K562 (cell line): ENCODE data around the gene GAPDHS. TPM values are rescaled to one million over a fixed set of nuclear protein-coding genes. Genes with fewer than 3 reads are reported as not detected.

Source experiments
- ADNP ChIP-seq: fragments of 200-800 bp; sonication (Bioruptor generic); IDR thresholded peaks from 2 replicates; pipeline ENCODE4 v1.6.1; 2016; ENCODE audit warnings: missing genetic modification characterization, missing compliant biosample characterization
- CTBP1 ChIP-seq: fragments of 450-650 bp; IDR thresholded peaks from 2 replicates; pipeline ENCODE4 v1.6.1; 2016; ENCODE audit warnings: borderline replicate concordance
- DMBX1 ChIP-seq: fragments of 250-450 bp; sonication (Bioruptor Pico); IDR thresholded peaks from 2 replicates; pipeline ENCODE4 v1.8.0; 2022; ENCODE audit warnings: inconsistent platforms, mild to moderate bottlenecking, moderate library complexity, borderline replicate concordance
- ETV1 ChIP-seq: fragments of 450-650 bp; conservative IDR thresholded peaks from 2 replicates; pipeline ENCODE4 v1.6.1; 2016; ENCODE audit warnings: missing genetic modification characterization, control low read depth, low read depth, missing compliant biosample characterization
- FIP1L1 ChIP-seq: fragments of 200-400 bp; formaldehyde crosslinking; IDR thresholded peaks from 2 replicates; pipeline ENCODE4 v1.6.1; 2018; ENCODE audit warnings: mild to moderate bottlenecking, low read depth, low read length; ENCODE audit not compliant: poor library complexity, severe bottlenecking
- KLF10 ChIP-seq: fragments of 250-450 bp; sonication (Bioruptor Pico); IDR thresholded peaks from 2 replicates; pipeline ENCODE4 v1.6.1; 2021; ENCODE audit warnings: matching md5 sums
- MBD2 ChIP-seq: sonication (generic); IDR thresholded peaks from 2 replicates; pipeline ENCODE4 v1.6.1; 2016; ENCODE audit warnings: low read depth, borderline replicate concordance
- NFATC3 ChIP-seq: fragments of 450-650 bp; IDR thresholded peaks from 2 replicates; pipeline ENCODE4 v1.6.1; 2017; ENCODE audit warnings: mild to moderate bottlenecking
- NFRKB ChIP-seq: fragments of 450-650 bp; IDR thresholded peaks from 2 replicates; pipeline ENCODE4 v1.6.1; 2016; ENCODE audit warnings: low read depth
- NR2F6 ChIP-seq: fragments of 450-650 bp; formaldehyde crosslinking; IDR thresholded peaks from 2 replicates; pipeline ENCODE4 v1.4.0; 2020; ENCODE audit warnings: mild to moderate bottlenecking
- POLR2B ChIP-seq: fragments of 450-650 bp; IDR thresholded peaks from 2 replicates; pipeline ENCODE4 v1.6.1; 2018; ENCODE audit warnings: low read depth; ENCODE audit not compliant: partially characterized antibody
- ZBED1 ChIP-seq: IDR thresholded peaks from 2 replicates; pipeline ENCODE4 v1.6.1; 2014
- ZBTB7A ChIP-seq: IDR thresholded peaks from 2 replicates; pipeline ENCODE4 v1.6.1; 2011; ENCODE audit warnings: low read depth, mild to moderate bottlenecking, low read length, moderate library complexity, borderline replicate concordance; ENCODE audit not compliant: control insufficient read depth
- ZNF134 ChIP-seq: fragments of 250-450 bp; sonication (Bioruptor Pico); conservative IDR thresholded peaks from 2 replicates; pipeline ENCODE4 v1.4.0; 2020
- ZNF57 ChIP-seq: fragments of 450-650 bp; formaldehyde crosslinking; IDR thresholded peaks from 2 replicates; pipeline ENCODE4 v1.4.0; 2020; ENCODE audit warnings: mild to moderate bottlenecking, moderate library complexity
- ZNF584 ChIP-seq: fragments of 200-800 bp; sonication (Bioruptor generic); IDR thresholded peaks from 2 replicates; pipeline ENCODE4 v1.6.1; 2016; ENCODE audit warnings: low read depth, mild to moderate bottlenecking, missing genetic modification characterization, missing compliant biosample characterization
- polyA plus RNA-seq, 8 experiments: library from polyadenylated mRNA; depleted of rRNA in 4 of 8; stranded (reverse) in 5 of 8; unstranded in 3 of 8; fragments of >200 nt; fragmentation: Nextera tagmentation in 2 of 8; fragmentation: Illumina TruSeq in 1 of 8; extraction: Ambion mirVana in 2 of 8; extraction: Trizol in 1 of 8; gene quantifications; 2 replicates each; pipeline versions ENCODE4 v1.2.1 to v1.2.3, GENCODE V29; 2011 to 2014; ENCODE audit warnings: inconsistent platforms in 1 of 8, missing spikeins in 1 of 8
- total RNA-seq, 7 experiments: library from RNA; depleted of rRNA in 6 of 7; stranded (reverse); fragments of >200 nt in 6 of 7; fragmentation: Illumina TruSeq in 2 of 7; extraction: Trizol in 2 of 7; gene quantifications; 2 replicates each; pipeline versions ENCODE4 v1.2.1 to v1.2.3, GENCODE V29; 2011 to 2021; ENCODE audit warnings: low replicate concordance in 1 of 7
- TF ChIP-seq, protein P1 (sequence below): fragments of 250-450 bp; sonication (Bioruptor Pico); IDR thresholded peaks from 2 replicates; pipeline ENCODE4 v1.8.0; 2021; ENCODE audit warnings: borderline replicate concordance, mild to moderate bottlenecking, moderate library complexity; ENCODE audit not compliant: poor library complexity, severe bottlenecking
- TF ChIP-seq, protein P2 (sequence below): sonication (generic); formaldehyde crosslinking; IDR thresholded peaks from 2 replicates; pipeline ENCODE4 v1.8.1; 2023; ENCODE audit warnings: mild to moderate bottlenecking, missing genetic modification reagents
- TF ChIP-seq, protein P3 (sequence below): sonication (generic); formaldehyde crosslinking; IDR thresholded peaks from 2 replicates; pipeline ENCODE4 v1.8.1; 2022; ENCODE audit warnings: missing genetic modification reagents
- TF ChIP-seq, protein P4 (sequence below), 2 experiments: fragments of 450-650 bp; conservative IDR thresholded peaks; 2 replicates each; pipeline ENCODE4 v1.6.1; 2017; ENCODE audit warnings: mild to moderate bottlenecking in 2 of 2, moderate library complexity in 2 of 2
- TF ChIP-seq, protein P5 (sequence below): fragments of 450-650 bp; formaldehyde crosslinking; IDR thresholded peaks from 2 replicates; pipeline ENCODE4 v1.4.0; 2020; ENCODE audit warnings: mild to moderate bottlenecking, moderate library complexity

GAPDHS gene
- total and polyA plus RNA-seq, 9 of the 15 experiments (the other 6 are each of a cell fraction or from before 2014, with no cell fraction given), result 0.08 to 0.12 TPM; not detected in 7

DNA sequence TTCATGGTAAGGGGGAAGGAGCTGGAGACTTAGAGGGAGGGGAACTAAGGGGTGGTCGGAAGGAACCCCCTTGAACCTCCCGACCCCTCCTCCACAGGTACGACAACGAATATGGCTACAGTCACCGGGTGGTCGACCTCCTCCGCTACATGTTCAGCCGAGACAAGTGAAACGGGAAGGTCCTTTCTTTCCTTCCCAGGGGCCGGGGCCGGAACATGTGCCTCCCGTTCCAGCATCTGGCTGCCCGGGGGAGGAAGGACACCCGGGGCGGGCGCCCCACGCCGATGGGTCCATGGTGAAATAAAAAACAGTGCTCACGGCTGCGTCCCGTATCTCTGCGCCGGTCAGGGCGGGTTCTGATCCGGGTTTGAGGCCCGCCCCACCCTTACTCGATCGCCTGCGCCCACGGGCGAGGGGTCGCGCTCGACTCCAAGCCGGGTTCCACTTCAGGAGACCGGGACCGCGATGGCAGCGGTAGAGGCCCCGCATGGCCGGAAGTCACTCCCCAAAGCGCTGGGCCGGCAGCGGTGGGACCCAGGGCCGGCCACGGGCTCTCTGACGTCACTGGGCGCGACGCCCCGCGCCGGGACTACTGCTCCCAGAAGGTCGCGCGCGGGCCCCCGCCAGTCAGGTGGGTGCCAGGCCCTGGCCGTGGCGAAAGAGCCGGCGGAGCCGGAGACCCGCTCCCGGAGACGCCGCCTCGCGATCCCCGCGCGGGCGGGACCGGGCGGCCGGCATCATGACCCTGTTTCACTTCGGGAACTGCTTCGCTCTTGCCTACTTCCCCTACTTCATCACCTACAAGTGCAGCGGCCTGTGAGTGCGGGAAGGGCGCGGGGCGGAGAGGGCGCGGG lies 12.0 kb downstream of the GAPDHS start, which contains the start of gene TMEM147 (continued):
- TF ChIP-seq ETV1 (tag) (peak; percentile 88), POLR2B (peak; percentile 61), CTBP1 (peak; percentile 38; the same call in 1 of the 2 replicates), NFRKB (peak; percentile 55), ZNF57 (CRISPR knock-in tag) (no peak), NFATC3 (no peak), FIP1L1 (peak; percentile 57), DMBX1 (CRISPR knock-in tag) (0 out of 2 replicates have a peak, but pooled peaks have one; percentile 24), ZBTB7A (0 out of 2 replicates have a peak, but pooled peaks have one; percentile 10), KLF10 (CRISPR knock-in tag) (no peak), ZNF584 (CRISPR knock-in tag) (no peak), ZNF134 (CRISPR knock-in tag) (no peak), NR2F6 (CRISPR knock-in tag) (0 out of 2 replicates have a peak, but pooled peaks have one; percentile 57), ZBED1 (no peak), ADNP (no peak), MBD2 (peak; percentile 76)
- TF ChIP-seq, protein P1, sequence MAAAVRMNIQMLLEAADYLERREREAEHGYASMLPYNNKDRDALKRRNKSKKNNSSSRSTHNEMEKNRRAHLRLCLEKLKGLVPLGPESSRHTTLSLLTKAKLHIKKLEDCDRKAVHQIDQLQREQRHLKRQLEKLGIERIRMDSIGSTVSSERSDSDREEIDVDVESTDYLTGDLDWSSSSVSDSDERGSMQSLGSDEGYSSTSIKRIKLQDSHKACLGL (CRISPR knock-in tag), result peak; percentile 52
- TF ChIP-seq, protein P2, sequence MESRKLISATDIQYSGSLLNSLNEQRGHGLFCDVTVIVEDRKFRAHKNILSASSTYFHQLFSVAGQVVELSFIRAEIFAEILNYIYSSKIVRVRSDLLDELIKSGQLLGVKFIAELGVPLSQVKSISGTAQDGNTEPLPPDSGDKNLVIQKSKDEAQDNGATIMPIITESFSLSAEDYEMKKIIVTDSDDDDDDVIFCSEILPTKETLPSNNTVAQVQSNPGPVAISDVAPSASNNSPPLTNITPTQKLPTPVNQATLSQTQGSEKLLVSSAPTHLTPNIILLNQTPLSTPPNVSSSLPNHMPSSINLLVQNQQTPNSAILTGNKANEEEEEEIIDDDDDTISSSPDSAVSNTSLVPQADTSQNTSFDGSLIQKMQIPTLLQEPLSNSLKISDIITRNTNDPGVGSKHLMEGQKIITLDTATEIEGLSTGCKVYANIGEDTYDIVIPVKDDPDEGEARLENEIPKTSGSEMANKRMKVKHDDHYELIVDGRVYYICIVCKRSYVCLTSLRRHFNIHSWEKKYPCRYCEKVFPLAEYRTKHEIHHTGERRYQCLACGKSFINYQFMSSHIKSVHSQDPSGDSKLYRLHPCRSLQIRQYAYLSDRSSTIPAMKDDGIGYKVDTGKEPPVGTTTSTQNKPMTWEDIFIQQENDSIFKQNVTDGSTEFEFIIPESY (CRISPR knock-in tag), result peak; percentile 45; the same call in 1 of the 2 replicates
- TF ChIP-seq, protein P3, sequence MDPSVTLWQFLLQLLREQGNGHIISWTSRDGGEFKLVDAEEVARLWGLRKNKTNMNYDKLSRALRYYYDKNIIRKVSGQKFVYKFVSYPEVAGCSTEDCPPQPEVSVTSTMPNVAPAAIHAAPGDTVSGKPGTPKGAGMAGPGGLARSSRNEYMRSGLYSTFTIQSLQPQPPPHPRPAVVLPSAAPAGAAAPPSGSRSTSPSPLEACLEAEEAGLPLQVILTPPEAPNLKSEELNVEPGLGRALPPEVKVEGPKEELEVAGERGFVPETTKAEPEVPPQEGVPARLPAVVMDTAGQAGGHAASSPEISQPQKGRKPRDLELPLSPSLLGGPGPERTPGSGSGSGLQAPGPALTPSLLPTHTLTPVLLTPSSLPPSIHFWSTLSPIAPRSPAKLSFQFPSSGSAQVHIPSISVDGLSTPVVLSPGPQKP (CRISPR knock-in tag), result no peak
- TF ChIP-seq, protein P4, sequence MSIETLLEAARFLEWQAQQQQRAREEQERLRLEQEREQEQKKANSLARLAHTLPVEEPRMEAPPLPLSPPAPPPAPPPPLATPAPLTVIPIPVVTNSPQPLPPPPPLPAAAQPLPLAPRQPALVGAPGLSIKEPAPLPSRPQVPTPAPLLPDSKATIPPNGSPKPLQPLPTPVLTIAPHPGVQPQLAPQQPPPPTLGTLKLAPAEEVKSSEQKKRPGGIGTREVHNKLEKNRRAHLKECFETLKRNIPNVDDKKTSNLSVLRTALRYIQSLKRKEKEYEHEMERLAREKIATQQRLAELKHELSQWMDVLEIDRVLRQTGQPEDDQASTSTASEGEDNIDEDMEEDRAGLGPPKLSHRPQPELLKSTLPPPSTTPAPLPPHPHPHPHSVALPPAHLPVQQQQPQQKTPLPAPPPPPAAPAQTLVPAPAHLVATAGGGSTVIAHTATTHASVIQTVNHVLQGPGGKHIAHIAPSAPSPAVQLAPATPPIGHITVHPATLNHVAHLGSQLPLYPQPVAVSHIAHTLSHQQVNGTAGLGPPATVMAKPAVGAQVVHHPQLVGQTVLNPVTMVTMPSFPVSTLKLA (conservative IDR thresholded peaks at IDR 0.05), result peak in 1 of 2 experiments; percentile 95
- TF ChIP-seq, protein P5, sequence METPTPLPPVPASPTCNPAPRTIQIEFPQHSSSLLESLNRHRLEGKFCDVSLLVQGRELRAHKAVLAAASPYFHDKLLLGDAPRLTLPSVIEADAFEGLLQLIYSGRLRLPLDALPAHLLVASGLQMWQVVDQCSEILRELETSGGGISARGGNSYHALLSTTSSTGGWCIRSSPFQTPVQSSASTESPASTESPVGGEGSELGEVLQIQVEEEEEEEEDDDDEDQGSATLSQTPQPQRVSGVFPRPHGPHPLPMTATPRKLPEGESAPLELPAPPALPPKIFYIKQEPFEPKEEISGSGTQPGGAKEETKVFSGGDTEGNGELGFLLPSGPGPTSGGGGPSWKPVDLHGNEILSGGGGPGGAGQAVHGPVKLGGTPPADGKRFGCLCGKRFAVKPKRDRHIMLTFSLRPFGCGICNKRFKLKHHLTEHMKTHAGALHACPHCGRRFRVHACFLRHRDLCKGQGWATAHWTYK (CRISPR knock-in tag), result peak; percentile 97
